ENCODE measurements around the gene SZRD1.
A peak's percentile ranks its signal among the peaks of the same experiment; 100 is the strongest.

Gene SZRD1

GRCh38 chr1:16367968-16368890 is 1.2 kb downstream of the SZRD1 start:
- H3K4ac ChIP-seq (ENCODE audit: low read depth in 1 of 2, low read length in 2 of 2): peak overlapping the region; percentile 17 to 96
- peaks cover 8% of the 10 kb centered on the region for H3K4me1 ChIP-seq (ENCODE audit: control insufficient read depth, insufficient read depth, low read depth, low read length)
- H4K8ac ChIP-seq (ENCODE audit: low read length): no peak overlapping the region
- H3K23ac ChIP-seq (ENCODE audit: low read length in 2 of 2): no peak overlapping the region
- peak overlapping the region; percentile 95 for H3K9ac ChIP-seq (ENCODE audit: low read length)
- H3K36me3 ChIP-seq (ENCODE audit: control insufficient read depth in 1 of 2, insufficient read depth in 2 of 2, low read depth in 1 of 2, low read length in 2 of 2): no peaks in the 10 kb centered on the region
- H3K79me1 ChIP-seq (replicated peaks; ENCODE audit: low read length, poor library complexity, severe bottlenecking): no peaks in the 10 kb centered on the region
- DNase-seq: peak; percentile 58
- H3K27ac ChIP-seq (ENCODE audit: low read length, poor library complexity, severe bottlenecking): peak overlapping the region; percentile 99
- peak overlapping the region; percentile 35 for H2BK120ac ChIP-seq (ENCODE audit: low read depth, low read length)
- WGBS: 5% methylated on average over 24 of the region's 24 CpGs
- peak overlapping the region; percentile 84 to 87 for H3K4me3 ChIP-seq (ENCODE audit: insufficient read depth in 1 of 2, low read depth in 1 of 2, low read length in 2 of 2)
- peak overlapping the region; percentile 44 for H2AK5ac ChIP-seq (ENCODE audit: low read length, severe bottlenecking)
- H2BK12ac ChIP-seq (ENCODE audit: low read length in 2 of 2): peak overlapping the region; percentile 7 to 54
- peak overlapping the region in 1 of 2 experiments; percentile 68 for H3K14ac ChIP-seq (ENCODE audit: low read length in 2 of 2)
- no peak overlapping the region for H2AFZ ChIP-seq (ENCODE audit: low read depth, low read length)
- no peak overlapping the region for H4K91ac ChIP-seq (ENCODE audit: low read length)
- no peaks in the 10 kb centered on the region for H3K27me3 ChIP-seq (ENCODE audit: control insufficient read depth in 1 of 2, insufficient read depth in 1 of 2, low read length in 2 of 2)
- H3K4me2 ChIP-seq (ENCODE audit: low read length, poor library complexity, severe bottlenecking): peak overlapping the region; percentile 49
- no peak overlapping the region for H2BK15ac ChIP-seq (ENCODE audit: low read depth, poor library complexity, severe bottlenecking)
- peak overlapping the region; percentile 1 to 98 for H3K18ac ChIP-seq (ENCODE audit: low read depth in 1 of 2, low read length in 2 of 2)
- peak overlapping the region; percentile 5 for H2BK5ac ChIP-seq (ENCODE audit: low read depth, low read length, poor library complexity, severe bottlenecking)
- no peaks in the 10 kb centered on the region for H3K9me3 ChIP-seq (ENCODE audit: control insufficient read depth, low read length)

GRCh38 chr1:16369821-16370220 is 2.8 kb downstream of the SZRD1 start:
- H4K8ac ChIP-seq (ENCODE audit: low read length): no peak overlapping the region
- no peak overlapping the region for H3K4ac ChIP-seq (ENCODE audit: low read depth in 1 of 2, low read length in 2 of 2)
- H3K18ac ChIP-seq (ENCODE audit: low read depth in 1 of 2, low read length in 2 of 2): no peak overlapping the region
- H2AK5ac ChIP-seq (ENCODE audit: low read length, severe bottlenecking): no peak overlapping the region
- no peak overlapping the region for H3K27ac ChIP-seq (ENCODE audit: low read length, poor library complexity, severe bottlenecking)
- H2BK12ac ChIP-seq (ENCODE audit: low read length in 2 of 2): no peak overlapping the region
- no peak overlapping the region for H2BK5ac ChIP-seq (ENCODE audit: low read depth, low read length, poor library complexity, severe bottlenecking)
- H3K9ac ChIP-seq (ENCODE audit: low read length): no peak overlapping the region
- 97% methylated on average over 4 of the region's 4 CpGs for WGBS
- H3K4me1 ChIP-seq (ENCODE audit: control insufficient read depth, insufficient read depth, low read depth, low read length): peaks cover 18% of the 10 kb centered on the region
- no peaks in the 10 kb centered on the region for H3K27me3 ChIP-seq (ENCODE audit: control insufficient read depth in 1 of 2, insufficient read depth in 1 of 2, low read length in 2 of 2)
- no peak overlapping the region for H2AFZ ChIP-seq (ENCODE audit: low read depth, low read length)
- H3K9me3 ChIP-seq (ENCODE audit: control insufficient read depth, low read length): no peaks in the 10 kb centered on the region
- H3K14ac ChIP-seq (ENCODE audit: low read length in 2 of 2): no peak overlapping the region
- peaks cover 0 to 5% of the 10 kb centered on the region in 2 experiments for H3K36me3 ChIP-seq (ENCODE audit: control insufficient read depth in 1 of 2, insufficient read depth in 2 of 2, low read depth in 1 of 2, low read length in 2 of 2)
- DNase-seq: no peak
- H2BK15ac ChIP-seq (ENCODE audit: low read depth, poor library complexity, severe bottlenecking): no peak overlapping the region
- no peak overlapping the region for H4K91ac ChIP-seq (ENCODE audit: low read length)
- H3K79me1 ChIP-seq (replicated peaks; ENCODE audit: low read length, poor library complexity, severe bottlenecking): no peaks in the 10 kb centered on the region
- no peak overlapping the region for H3K4me3 ChIP-seq (ENCODE audit: insufficient read depth in 1 of 2, low read depth in 1 of 2, low read length in 2 of 2)
- no peak overlapping the region for H2BK120ac ChIP-seq (ENCODE audit: low read depth, low read length)
- H3K4me2 ChIP-seq (ENCODE audit: low read length, poor library complexity, severe bottlenecking): no peak overlapping the region
- H3K23ac ChIP-seq (ENCODE audit: low read length in 2 of 2): no peak overlapping the region

GRCh38 chr1:16371725-16372124 is 4.7 kb downstream of the SZRD1 start:
- Histone ChIP-seq H3K18ac (ENCODE audit: low read depth in 1 of 2, low read length in 2 of 2) (no peak overlapping the region), H2BK5ac (ENCODE audit: low read depth, low read length, poor library complexity, severe bottlenecking) (no peak overlapping the region), H3K36me3 (ENCODE audit: control insufficient read depth in 1 of 2, insufficient read depth in 2 of 2, low read depth in 1 of 2, low read length in 2 of 2) (peaks cover 0 to 5% of the 10 kb centered on the region in 2 experiments), H2BK12ac (ENCODE audit: low read length in 2 of 2) (no peak overlapping the region), H3K23ac (ENCODE audit: low read length in 2 of 2) (no peak overlapping the region), H3K4me2 (ENCODE audit: low read length, poor library complexity, severe bottlenecking) (peak overlapping the region; percentile 34), H3K9me3 (ENCODE audit: control insufficient read depth, low read length) (no peaks in the 10 kb centered on the region), H3K79me1 (replicated peaks; ENCODE audit: low read length, poor library complexity, severe bottlenecking) (no peaks in the 10 kb centered on the region), H3K27ac (ENCODE audit: low read length, poor library complexity, severe bottlenecking) (peak overlapping the region; percentile 91), H4K8ac (ENCODE audit: low read length) (peak overlapping the region; percentile 59), H3K4me3 (ENCODE audit: insufficient read depth in 1 of 2, low read depth in 1 of 2, low read length in 2 of 2) (no peak overlapping the region), H3K27me3 (ENCODE audit: control insufficient read depth in 1 of 2, insufficient read depth in 1 of 2, low read length in 2 of 2) (no peaks in the 10 kb centered on the region), H3K4me1 (ENCODE audit: control insufficient read depth, insufficient read depth, low read depth, low read length) (peaks cover 26% of the 10 kb centered on the region), H2BK120ac (ENCODE audit: low read depth, low read length) (no peak overlapping the region), H3K4ac (ENCODE audit: low read depth in 1 of 2, low read length in 2 of 2) (no peak overlapping the region), H2AFZ (ENCODE audit: low read depth, low read length) (no peak overlapping the region), H2BK15ac (ENCODE audit: low read depth, poor library complexity, severe bottlenecking) (no peak overlapping the region), H3K9ac (ENCODE audit: low read length) (no peak overlapping the region), H2AK5ac (ENCODE audit: low read length, severe bottlenecking) (no peak overlapping the region), H4K91ac (ENCODE audit: low read length) (no peak overlapping the region), H3K14ac (ENCODE audit: low read length in 2 of 2) (no peak overlapping the region)
- peak; percentile 79 for DNase-seq
- 39% methylated on average over 5 of the region's 5 CpGs for WGBS

- no peak overlapping the region for H2BK120ac ChIP-seq (ENCODE audit: low read depth, low read length)
- no peak overlapping the region for H2BK15ac ChIP-seq (ENCODE audit: low read depth, poor library complexity, severe bottlenecking)
- peak overlapping the region; percentile 74 for H2AK5ac ChIP-seq (ENCODE audit: low read length, severe bottlenecking)
- no peak overlapping the region for H3K14ac ChIP-seq (ENCODE audit: low read length in 2 of 2)
- no peak overlapping the region for H3K9ac ChIP-seq (ENCODE audit: low read length)
- DNase-seq: no peak
- H3K4me2 ChIP-seq (ENCODE audit: low read length, poor library complexity, severe bottlenecking): peak overlapping the region; percentile 24
- no peak overlapping the region for H4K91ac ChIP-seq (ENCODE audit: low read length)
- H3K27ac ChIP-seq (ENCODE audit: low read length, poor library complexity, severe bottlenecking): peak overlapping the region; percentile 91
- peaks cover 30% of the 10 kb centered on the region for H3K4me1 ChIP-seq (ENCODE audit: control insufficient read depth, insufficient read depth, low read depth, low read length)
- H3K79me1 ChIP-seq (replicated peaks; ENCODE audit: low read length, poor library complexity, severe bottlenecking): no peaks in the 10 kb centered on the region
- H3K18ac ChIP-seq (ENCODE audit: low read depth in 1 of 2, low read length in 2 of 2): peak overlapping the region in 1 of 2 experiments; percentile 46
- H2AFZ ChIP-seq (ENCODE audit: low read depth, low read length): no peak overlapping the region
- no peak overlapping the region for H2BK5ac ChIP-seq (ENCODE audit: low read depth, low read length, poor library complexity, severe bottlenecking)
- 87% methylated on average over 3 of the region's 3 CpGs for WGBS
- no peaks in the 10 kb centered on the region for H3K9me3 ChIP-seq (ENCODE audit: control insufficient read depth, low read length)
- H3K4me3 ChIP-seq (ENCODE audit: insufficient read depth in 1 of 2, low read depth in 1 of 2, low read length in 2 of 2): no peak overlapping the region
- H3K23ac ChIP-seq (ENCODE audit: low read length in 2 of 2): no peak overlapping the region
- peak overlapping the region in 1 of 2 experiments; percentile 7 for H3K4ac ChIP-seq (ENCODE audit: low read depth in 1 of 2, low read length in 2 of 2)
- H3K36me3 ChIP-seq (ENCODE audit: control insufficient read depth in 1 of 2, insufficient read depth in 2 of 2, low read depth in 1 of 2, low read length in 2 of 2): peaks cover 0 to 5% of the 10 kb centered on the region in 2 experiments
- H3K27me3 ChIP-seq (ENCODE audit: control insufficient read depth in 1 of 2, insufficient read depth in 1 of 2, low read length in 2 of 2): no peaks in the 10 kb centered on the region
- H4K8ac ChIP-seq (ENCODE audit: low read length): no peak overlapping the region
- H2BK12ac ChIP-seq (ENCODE audit: low read length in 2 of 2): peak overlapping the region in 1 of 2 experiments; percentile 6
These were observed 5.7 kb downstream of the SZRD1 start for GRCh38 chr1:16372535-16373285.
